ENCODE measurements around the gene GABRG3.

The GABRG3 gene

DNA sequence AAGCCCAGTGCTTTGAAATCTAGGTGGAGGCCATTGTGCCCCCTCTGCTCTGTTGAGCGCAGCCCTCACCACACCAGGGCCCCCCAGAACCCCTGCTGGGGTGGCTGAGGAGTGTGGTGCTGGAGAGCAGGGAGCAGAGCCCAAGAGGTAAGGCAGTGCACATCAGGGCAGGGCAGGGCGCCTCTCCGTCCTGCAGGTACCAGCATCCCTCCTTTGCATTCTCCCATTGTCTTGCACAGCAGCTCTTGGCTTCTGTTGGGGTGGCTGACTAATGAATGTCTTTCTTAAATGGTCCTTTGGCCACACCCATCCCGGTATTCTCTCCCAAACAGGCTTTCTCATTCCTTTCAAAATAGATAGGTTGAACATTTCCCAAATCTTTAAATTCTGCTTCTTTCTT is 41.4 kb upstream of the GABRG3 start:
- TF ChIP-seq POLR2AphosphoS5 (IDR thresholded peaks at IDR 0.05; ENCODE audit: low read depth) (no peak), SPI1 (IDR thresholded peaks at IDR 0.05; ENCODE audit: borderline replicate concordance, low read depth) (no peak), GABPA (IDR thresholded peaks at IDR 0.05; ENCODE audit: low read depth) (no peak)
- TF ChIP-seq, protein P1, sequence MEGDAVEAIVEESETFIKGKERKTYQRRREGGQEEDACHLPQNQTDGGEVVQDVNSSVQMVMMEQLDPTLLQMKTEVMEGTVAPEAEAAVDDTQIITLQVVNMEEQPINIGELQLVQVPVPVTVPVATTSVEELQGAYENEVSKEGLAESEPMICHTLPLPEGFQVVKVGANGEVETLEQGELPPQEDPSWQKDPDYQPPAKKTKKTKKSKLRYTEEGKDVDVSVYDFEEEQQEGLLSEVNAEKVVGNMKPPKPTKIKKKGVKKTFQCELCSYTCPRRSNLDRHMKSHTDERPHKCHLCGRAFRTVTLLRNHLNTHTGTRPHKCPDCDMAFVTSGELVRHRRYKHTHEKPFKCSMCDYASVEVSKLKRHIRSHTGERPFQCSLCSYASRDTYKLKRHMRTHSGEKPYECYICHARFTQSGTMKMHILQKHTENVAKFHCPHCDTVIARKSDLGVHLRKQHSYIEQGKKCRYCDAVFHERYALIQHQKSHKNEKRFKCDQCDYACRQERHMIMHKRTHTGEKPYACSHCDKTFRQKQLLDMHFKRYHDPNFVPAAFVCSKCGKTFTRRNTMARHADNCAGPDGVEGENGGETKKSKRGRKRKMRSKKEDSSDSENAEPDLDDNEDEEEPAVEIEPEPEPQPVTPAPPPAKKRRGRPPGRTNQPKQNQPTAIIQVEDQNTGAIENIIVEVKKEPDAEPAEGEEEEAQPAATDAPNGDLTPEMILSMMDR (IDR thresholded peaks at IDR 0.05; ENCODE audit: insufficient read depth, low read length), result no peak
- TF ChIP-seq, protein P2, sequence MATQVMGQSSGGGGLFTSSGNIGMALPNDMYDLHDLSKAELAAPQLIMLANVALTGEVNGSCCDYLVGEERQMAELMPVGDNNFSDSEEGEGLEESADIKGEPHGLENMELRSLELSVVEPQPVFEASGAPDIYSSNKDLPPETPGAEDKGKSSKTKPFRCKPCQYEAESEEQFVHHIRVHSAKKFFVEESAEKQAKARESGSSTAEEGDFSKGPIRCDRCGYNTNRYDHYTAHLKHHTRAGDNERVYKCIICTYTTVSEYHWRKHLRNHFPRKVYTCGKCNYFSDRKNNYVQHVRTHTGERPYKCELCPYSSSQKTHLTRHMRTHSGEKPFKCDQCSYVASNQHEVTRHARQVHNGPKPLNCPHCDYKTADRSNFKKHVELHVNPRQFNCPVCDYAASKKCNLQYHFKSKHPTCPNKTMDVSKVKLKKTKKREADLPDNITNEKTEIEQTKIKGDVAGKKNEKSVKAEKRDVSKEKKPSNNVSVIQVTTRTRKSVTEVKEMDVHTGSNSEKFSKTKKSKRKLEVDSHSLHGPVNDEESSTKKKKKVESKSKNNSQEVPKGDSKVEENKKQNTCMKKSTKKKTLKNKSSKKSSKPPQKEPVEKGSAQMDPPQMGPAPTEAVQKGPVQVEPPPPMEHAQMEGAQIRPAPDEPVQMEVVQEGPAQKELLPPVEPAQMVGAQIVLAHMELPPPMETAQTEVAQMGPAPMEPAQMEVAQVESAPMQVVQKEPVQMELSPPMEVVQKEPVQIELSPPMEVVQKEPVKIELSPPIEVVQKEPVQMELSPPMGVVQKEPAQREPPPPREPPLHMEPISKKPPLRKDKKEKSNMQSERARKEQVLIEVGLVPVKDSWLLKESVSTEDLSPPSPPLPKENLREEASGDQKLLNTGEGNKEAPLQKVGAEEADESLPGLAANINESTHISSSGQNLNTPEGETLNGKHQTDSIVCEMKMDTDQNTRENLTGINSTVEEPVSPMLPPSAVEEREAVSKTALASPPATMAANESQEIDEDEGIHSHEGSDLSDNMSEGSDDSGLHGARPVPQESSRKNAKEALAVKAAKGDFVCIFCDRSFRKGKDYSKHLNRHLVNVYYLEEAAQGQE (IDR thresholded peaks at IDR 0.05; ENCODE audit: insufficient replicate concordance, low read depth), result no peak
- no peaks in the 10 kb centered on the region for H3K27me3 ChIP-seq (ENCODE audit: insufficient read depth, poor library complexity, severe bottlenecking)
- no peak overlapping the region for H3K27ac ChIP-seq (replicated peaks)
- no peak for DNase-seq (ENCODE audit: low read depth in 1 of 2, low spot score in 1 of 2)
- no peak overlapping the region for H3K4me3 ChIP-seq (replicated peaks; ENCODE audit: insufficient read depth, low read length)

DNA sequence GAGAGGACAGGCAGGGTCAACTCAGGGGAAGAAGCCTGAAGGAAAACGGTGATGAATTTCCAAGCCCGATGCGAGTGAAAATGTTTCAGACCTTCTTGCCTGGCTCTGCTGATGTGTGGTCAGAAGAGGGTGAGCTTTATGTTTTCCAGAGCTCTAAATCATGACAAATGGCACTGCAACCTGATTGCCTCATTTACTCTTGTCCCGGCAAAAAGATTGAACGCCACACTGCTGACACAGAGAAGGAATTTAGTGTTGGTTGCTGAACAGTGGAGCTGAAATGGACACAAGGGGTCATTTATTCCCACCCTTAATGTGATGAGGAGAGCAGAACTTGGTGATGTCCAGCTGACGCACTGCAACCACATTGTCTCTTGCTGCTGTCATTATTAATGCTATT is 36.1 kb upstream of the GABRG3 start:
- TF ChIP-seq, protein P1 (IDR thresholded peaks at IDR 0.05; ENCODE audit: insufficient read depth, low read length), result no peak
- TF ChIP-seq POLR2AphosphoS5 (IDR thresholded peaks at IDR 0.05; ENCODE audit: low read depth) (no peak), GABPA (IDR thresholded peaks at IDR 0.05; ENCODE audit: low read depth) (no peak), SPI1 (IDR thresholded peaks at IDR 0.05; ENCODE audit: borderline replicate concordance, low read depth) (no peak)
- TF ChIP-seq, protein P2 (IDR thresholded peaks at IDR 0.05; ENCODE audit: insufficient replicate concordance, low read depth), result no peak
- Histone ChIP-seq H3K27me3 (ENCODE audit: insufficient read depth, poor library complexity, severe bottlenecking) (no peaks in the 10 kb centered on the region), H3K4me3 (replicated peaks; ENCODE audit: insufficient read depth, low read length) (no peak overlapping the region), H3K27ac (replicated peaks) (no peak overlapping the region)
- DNase-seq (ENCODE audit: low read depth in 1 of 2, low spot score in 1 of 2), result no peak

DNA sequence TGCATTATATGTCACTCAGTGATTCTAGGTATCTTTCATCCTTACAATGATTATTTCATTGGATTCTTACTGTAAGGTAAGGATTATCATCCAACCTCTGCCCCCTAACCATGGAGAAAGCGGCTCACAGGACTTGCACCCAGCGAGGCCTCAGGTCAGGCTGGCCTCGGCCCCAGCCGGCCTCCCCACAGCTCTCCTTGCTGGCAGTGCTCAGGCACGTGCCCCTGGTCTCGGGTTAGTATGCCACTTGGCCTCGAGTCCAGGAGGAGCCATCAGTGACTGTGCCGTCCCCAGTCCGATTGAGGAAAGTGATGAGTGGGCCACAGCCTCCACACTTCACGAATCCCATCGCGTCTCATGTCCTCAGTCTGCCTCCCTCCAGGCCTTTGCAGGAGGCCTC is 35.7 kb upstream of the GABRG3 start:
- DNase-seq (ENCODE audit: low read depth in 1 of 2, low spot score in 1 of 2), result no peak
- TF ChIP-seq, protein P2 (IDR thresholded peaks at IDR 0.05; ENCODE audit: insufficient replicate concordance, low read depth), result no peak
- TF ChIP-seq SPI1 (IDR thresholded peaks at IDR 0.05; ENCODE audit: borderline replicate concordance, low read depth) (no peak), GABPA (IDR thresholded peaks at IDR 0.05; ENCODE audit: low read depth) (no peak), POLR2AphosphoS5 (IDR thresholded peaks at IDR 0.05; ENCODE audit: low read depth) (no peak)
- TF ChIP-seq, protein P1 (IDR thresholded peaks at IDR 0.05; ENCODE audit: insufficient read depth, low read length), result no peak
- Histone ChIP-seq H3K27me3 (ENCODE audit: insufficient read depth, poor library complexity, severe bottlenecking) (no peaks in the 10 kb centered on the region), H3K4me3 (replicated peaks; ENCODE audit: insufficient read depth, low read length) (no peak overlapping the region), H3K27ac (replicated peaks) (no peak overlapping the region)

All from HL-60 (cell line).